HCT116 (cell line): ENCODE measurements around the gene PKNOX2. TPM values are rescaled to one million over a fixed set of nuclear protein-coding genes. Genes with fewer than 3 reads are reported as not detected.

Experiments used
- ATAC-seq: fragments of 200-7000 bp; cut with Tn5 transposase; 2 replicates; pipeline ENCODE4 v1.9.1; 2020; ENCODE audit warnings: mild to moderate bottlenecking, moderate library complexity
- BruUV-seq: library from RNA; stranded (reverse); fragments of 400-500 nt; replicated peaks from 2 replicates; lab custom pipeline; 2021; lab: Mats Ljungman, UMichigan
- CTCF ChIA-PET: fragments of 300-600 bp; sonication (Branson Sonifier 250); formaldehyde crosslinking; loops from one replicate; lab custom pipeline; 2021; ENCODE audit warnings: antibody characterized with exemption; lab: Charles Lee
- POLR2A ChIA-PET: fragments of 300-600, 350-600 bp; sonication (Branson Sonifier 250); formaldehyde crosslinking; loops from one replicate; lab custom pipeline; 2021; ENCODE audit warnings: antibody characterized with exemption; lab: Charles Lee
- RAD21 ChIA-PET, 2 experiments: fragments of 300-600 bp; sonication (Branson Sonifier 250); formaldehyde crosslinking; loops; one replicate each; lab custom pipeline; 2023; ENCODE audit warnings: low total read pairs in 2 of 2; ENCODE audit not compliant: uncharacterized antibody in 2 of 2, unreplicated experiment in 2 of 2, low non-redundant PET in 1 of 2; lab: Charles Lee
- DNase-seq: peaks from one replicate; pipeline ENCODE4 v3.0.0-alpha.2; 2010; ENCODE audit warnings: low read depth, low spot score
- H2AFZ ChIP-seq: fragments of 200-600 bp; shearing (Covaris generic), sonication (generic); 2 replicates; pipeline ENCODE4 v1.6.1; 2017; ENCODE audit warnings: low read depth, mixed run types, mixed read lengths, antibody characterized with exemption, low read length; ENCODE audit not compliant: poor library complexity, severe bottlenecking
- H3K27ac ChIP-seq: 2 replicates; pipeline ENCODE4 v1.5.1; 2012; ENCODE audit warnings: low read depth, low read length
- H3K27me3 ChIP-seq: fragments of 200-600 bp; sonication (generic); 2 replicates; pipeline ENCODE4 v1.6.1; 2016; ENCODE audit warnings: mixed run types, low read length, mixed read lengths; ENCODE audit not compliant: insufficient read depth
- H3K36me3 ChIP-seq, 2 experiments: fragments of 200-500 bp in 1 of 2; fragments of 200-600 bp in 1 of 2; sonication (Bioruptor generic) in 1 of 2; sonication (generic) in 1 of 2; 2 replicates each; pipeline versions ENCODE4 v1.5.1 to v1.6.1; 2014 to 2016; ENCODE audit warnings: low read length in 2 of 2, inconsistent platforms in 1 of 2, mixed read lengths in 1 of 2, mixed run types in 1 of 2; ENCODE audit not compliant: insufficient read depth in 2 of 2, control insufficient read depth in 1 of 2
- H3K4me1 ChIP-seq, 2 experiments: fragments of 200-600 bp in 1 of 2; sonication (generic) in 1 of 2; 2 replicates each; pipeline versions ENCODE4 v1.5.1 to v1.6.1; 2012 to 2017; ENCODE audit warnings: low read length in 2 of 2, inconsistent platforms in 1 of 2, mild to moderate bottlenecking in 1 of 2, mixed read lengths in 1 of 2, mixed run types in 1 of 2, moderate library complexity in 1 of 2; ENCODE audit not compliant: insufficient read depth in 2 of 2, control insufficient read depth in 1 of 2
- H3K4me2 ChIP-seq: fragments of 200-600 bp; sonication (generic); 2 replicates; pipeline ENCODE4 v1.6.1; 2017; ENCODE audit warnings: mixed run types, low read length, mixed read lengths
- H3K4me3 ChIP-seq, 2 experiments: fragments of 200-600 bp in 1 of 2; sonication (generic) in 1 of 2; replicated peaks in 1 of 2; 2 replicates each; pipeline ENCODE4 v1.5.1; 2011 to 2016; ENCODE audit warnings: low read length in 2 of 2, control low read depth in 1 of 2, low read depth in 1 of 2, mild to moderate bottlenecking in 1 of 2, mixed read lengths in 1 of 2, mixed run types in 1 of 2
- H3K79me2 ChIP-seq: fragments of 200-600 bp; sonication (generic); 2 replicates; pipeline ENCODE4 v1.6.1; 2017; ENCODE audit warnings: mild to moderate bottlenecking, mixed run types, low read length, moderate library complexity, mixed read lengths; ENCODE audit not compliant: insufficient read depth
- H3K9ac ChIP-seq: fragments of 200-600 bp; sonication (generic); 2 replicates; pipeline ENCODE4 v1.6.1; 2016; ENCODE audit warnings: low read length, mixed read lengths
- H3K9me2 ChIP-seq: fragments of 200-600 bp; sonication (generic), shearing (Covaris generic); 2 replicates; pipeline ENCODE4 v1.6.1; 2017; ENCODE audit warnings: mixed run types, mild to moderate bottlenecking, moderate library complexity; ENCODE audit not compliant: insufficient read depth
- H3K9me3 ChIP-seq, 2 experiments: fragments of 200-500 bp in 1 of 2; fragments of 200-600 bp in 1 of 2; sonication (Bioruptor generic) in 1 of 2; sonication (generic) in 1 of 2; 2 replicates each; pipeline ENCODE4 v1.6.1; 2014 to 2017; ENCODE audit warnings: low read length in 2 of 2, mixed read lengths in 2 of 2, inconsistent platforms in 1 of 2, low read depth in 1 of 2, mild to moderate bottlenecking in 1 of 2, mixed run types in 1 of 2, moderate library complexity in 1 of 2; ENCODE audit not compliant: control insufficient read depth in 1 of 2, insufficient read depth in 1 of 2
- H4K20me1 ChIP-seq: fragments of 200-600 bp; sonication (generic), shearing (Covaris generic); 2 replicates; pipeline ENCODE4 v1.6.1; 2017; ENCODE audit warnings: mixed run types, mild to moderate bottlenecking, moderate library complexity; ENCODE audit not compliant: insufficient read depth
- ATF3 ChIP-seq: IDR thresholded peaks from 2 replicates; pipeline ENCODE4 v1.6.1; 2012
- CBX3 ChIP-seq: IDR thresholded peaks from 2 replicates; pipeline ENCODE4 v1.6.1; 2012; ENCODE audit warnings: low read depth
- CEBPB ChIP-seq: IDR thresholded peaks from 2 replicates; pipeline ENCODE4 v1.6.1; 2012; ENCODE audit warnings: low read depth
- CTCF ChIP-seq, 3 experiments: fragments of 200-600 bp in 1 of 3; sonication (generic) in 1 of 3; IDR thresholded peaks in 2 of 3; conservative IDR thresholded peaks in 1 of 3; 2 replicates each; pipeline ENCODE4 v1.5.1; 2012 to 2017; ENCODE audit warnings: low read depth in 2 of 3, low read length in 2 of 3, antibody characterized with exemption in 1 of 3, borderline replicate concordance in 1 of 3, control low read depth in 1 of 3, mild to moderate bottlenecking in 1 of 3, mixed read lengths in 1 of 3, mixed run types in 1 of 3, moderate library complexity in 1 of 3; ENCODE audit not compliant: insufficient read depth in 1 of 3
- EGR1 ChIP-seq: IDR thresholded peaks from 2 replicates; pipeline ENCODE4 v1.6.1; 2012; ENCODE audit warnings: low read depth
- ELF1 ChIP-seq: IDR thresholded peaks from 2 replicates; pipeline ENCODE4 v1.6.1; 2012; ENCODE audit warnings: low read depth, borderline replicate concordance
- EZH2 ChIP-seq: fragments of 200-600 bp; sonication (generic); IDR thresholded peaks from 2 replicates; pipeline ENCODE4 v1.6.1; 2017; ENCODE audit warnings: antibody characterized with exemption, mixed run types
- FOSL1 ChIP-seq: IDR thresholded peaks from 2 replicates; pipeline ENCODE4 v1.6.1; 2012; ENCODE audit warnings: low read depth
- JUND ChIP-seq: IDR thresholded peaks from 2 replicates; pipeline ENCODE4 v1.6.1; 2012
- MAX ChIP-seq: IDR thresholded peaks from 2 replicates; pipeline ENCODE4 v1.6.1; 2012
- POLR2AphosphoS5 ChIP-seq: IDR thresholded peaks from 2 replicates; pipeline ENCODE4 v1.6.1; 2011; ENCODE audit warnings: mild to moderate bottlenecking, low read depth, low read length, moderate library complexity
- RAD21 ChIP-seq: IDR thresholded peaks from 2 replicates; pipeline ENCODE4 v1.6.1; 2012; ENCODE audit warnings: low read depth, mild to moderate bottlenecking
- REST ChIP-seq: IDR thresholded peaks from 2 replicates; pipeline ENCODE4 v1.6.1; 2012; ENCODE audit warnings: low read depth
- SP1 ChIP-seq: IDR thresholded peaks from 2 replicates; pipeline ENCODE4 v1.6.1; 2012; ENCODE audit warnings: low read depth
- SRF ChIP-seq: IDR thresholded peaks from 2 replicates; pipeline ENCODE4 v1.6.1; 2012; ENCODE audit warnings: low read depth
- TCF7L2 ChIP-seq: IDR thresholded peaks from 2 replicates; pipeline ENCODE4 v1.7.0; 2011; ENCODE audit warnings: borderline replicate concordance, inconsistent platforms; ENCODE audit not compliant: insufficient read depth, insufficient read length; ENCODE audit errors: extremely low read depth
- YY1 ChIP-seq: IDR thresholded peaks from 2 replicates; pipeline ENCODE4 v1.6.1; 2011; ENCODE audit warnings: low read length, low read depth, moderate library complexity, mild to moderate bottlenecking; ENCODE audit not compliant: insufficient replicate concordance; ENCODE audit errors: extremely low read depth
- ZBTB33 ChIP-seq: IDR thresholded peaks from 2 replicates; pipeline ENCODE4 v1.6.1; 2011; ENCODE audit warnings: mild to moderate bottlenecking, low read length, moderate library complexity; ENCODE audit not compliant: insufficient replicate concordance; ENCODE audit errors: extremely low read depth
- ZNF274 ChIP-seq: fragments of 200-500 bp; sonication (Bioruptor generic); IDR thresholded peaks from 2 replicates; pipeline ENCODE4 v1.6.1; 2014; ENCODE audit warnings: mild to moderate bottlenecking, low read depth, low read length, inconsistent platforms
- intact Hi-C: fragments of 100-400 bp; cut with micrococcal nuclease; formaldehyde crosslinking; loops from 2 replicates; pipeline ENCODE4 v1.10.0; 2022
- total RNA-seq: library from RNA; stranded (reverse); gene quantifications from one replicate; pipeline ENCODE4 v1.2.1, GENCODE V29; 2021; ENCODE audit not compliant: unreplicated experiment

PKNOX2 gene
- total RNA-seq, 1 experiment from 2014 or later, result 0.20 TPM

GRCh38 chr11:125180413-125181305, 16.1 kb downstream of the PKNOX2 start:
- RAD21 ChIA-PET, result no interaction called here
- Histone ChIP-seq H3K4me1 (no peaks in the 10 kb centered on the region), H3K9ac (no peak overlapping the region), H3K4me3 (no peak overlapping the region), H2AFZ (no peak overlapping the region), H3K79me2 (no peaks in the 10 kb centered on the region), H3K36me3 (no peaks in the 10 kb centered on the region), H3K4me2 (no peak overlapping the region), H3K27ac (no peak overlapping the region), H4K20me1 (no peaks in the 10 kb centered on the region), H3K9me2 (no peaks in the 10 kb centered on the region), H3K9me3 (no peaks in the 10 kb centered on the region), H3K27me3 (peaks cover 35% of the 10 kb centered on the region; the same call in 1 of the 2 replicates)
- DNase-seq (no peak), ATAC-seq (no peak)
- POLR2A ChIA-PET, result no interaction called here
- CTCF ChIA-PET, result no interaction called here
- intact Hi-C loops, result no loop called here
- no TSS peak for BruUV-seq
- TF ChIP-seq POLR2AphosphoS5 (no peak), YY1 (no peak), SRF (no peak), CEBPB (no peak), REST (no peak), JUND (no peak), ZBTB33 (no peak), FOSL1 (no peak), ELF1 (no peak), SP1 (no peak), MAX (no peak), RAD21 (no peak), ATF3 (no peak), CTCF (IDR thresholded peaks at IDR 0.05 in 2 of 3, conservative IDR thresholded peaks at IDR 0.05 in 1 of 3; ENCODE audit: borderline replicate concordance in 1 of 3, insufficient read depth in 1 of 3, low read depth in 2 of 3, low read length in 2 of 3) (no peak), EGR1 (no peak), EZH2 (no peak), TCF7L2 (no peak), ZNF274 (no peak), CBX3 (no peak)
